PC-9 (cell line): ENCODE data around the gene TBC1D2B. TPM values are rescaled to one million over a fixed set of nuclear protein-coding genes. Genes with fewer than 3 reads are reported as not detected.

Experiments
- BruUV-seq: library from RNA; stranded (reverse); fragments of 400-500 nt; replicated peaks from 2 replicates; lab custom pipeline; 2021; lab: Mats Ljungman, UMichigan
- CTCF ChIA-PET: fragments of 300-600 bp; sonication (Branson Sonifier 250); formaldehyde crosslinking; loops from one replicate; lab custom pipeline; 2022; ENCODE audit warnings: antibody characterized with exemption; lab: Charles Lee
- POLR2A ChIA-PET: fragments of 300-600 bp; sonication (Branson Sonifier 250); formaldehyde crosslinking; loops from one replicate; lab custom pipeline; 2022; ENCODE audit warnings: antibody characterized with exemption; ENCODE audit not compliant: unreplicated experiment; lab: Charles Lee
- DNase-seq, 2 experiments: peaks; one replicate each; pipeline versions ENCODE4 v3.0.0 to v3.0.0-alpha.2; 2015 to 2022; ENCODE audit warnings: mixed read lengths in 1 of 2
- H2AFZ ChIP-seq: fragments of 200-600 bp; sonication (generic); 2 replicates; pipeline ENCODE4 v1.8.1; 2017; ENCODE audit warnings: antibody characterized with exemption
- H3F3A ChIP-seq: fragments of 200-600 bp; sonication (generic); 2 replicates; pipeline ENCODE4 v1.8.1; 2017; ENCODE audit warnings: antibody characterized with exemption, mild to moderate bottlenecking, low read depth; ENCODE audit not compliant: insufficient read depth
- H3K27ac ChIP-seq: fragments of 200-600 bp; sonication (generic); 2 replicates; pipeline ENCODE4 v1.6.1; 2016; ENCODE audit warnings: mixed run types
- H3K27me3 ChIP-seq: fragments of 200-600 bp; sonication (generic); 2 replicates; pipeline ENCODE4 v1.6.1; 2016; ENCODE audit warnings: low read depth, mixed run types; ENCODE audit not compliant: insufficient read depth
- H3K36me3 ChIP-seq: fragments of 200-600 bp; sonication (generic); 2 replicates; pipeline ENCODE4 v1.6.1; 2016; ENCODE audit warnings: low read depth, mixed run types
- H3K4me1 ChIP-seq: fragments of 200-600 bp; sonication (generic); replicated peaks from 2 replicates; pipeline ENCODE4 v1.6.1; 2016; ENCODE audit warnings: mixed run types; ENCODE audit not compliant: insufficient read depth
- H3K4me2 ChIP-seq: fragments of 200-600 bp; sonication (generic); 2 replicates; pipeline ENCODE4 v1.6.1; 2017; ENCODE audit warnings: mixed run types
- H3K4me3 ChIP-seq: fragments of 200-600 bp; sonication (generic); 2 replicates; pipeline ENCODE4 v1.6.1; 2016; ENCODE audit warnings: mixed run types
- H3K79me2 ChIP-seq: fragments of 200-600 bp; sonication (generic); 2 replicates; pipeline ENCODE4 v1.6.1; 2017; ENCODE audit warnings: low read depth, mixed run types
- H3K9me2 ChIP-seq: fragments of 200-600 bp; sonication (generic); 2 replicates; pipeline ENCODE4 v1.8.1; 2017; ENCODE audit warnings: mild to moderate bottlenecking; ENCODE audit not compliant: insufficient read depth
- H3K9me3 ChIP-seq: fragments of 200-600 bp; sonication (generic); 2 replicates; pipeline ENCODE4 v1.8.1; 2016; ENCODE audit warnings: low read depth; ENCODE audit not compliant: insufficient read depth
- H4K20me1 ChIP-seq: fragments of 200-600 bp; sonication (generic); 2 replicates; pipeline ENCODE4 v1.8.1; 2017; ENCODE audit not compliant: insufficient read depth
- CTCF ChIP-seq: fragments of 200-600 bp; sonication (generic); conservative IDR thresholded peaks from 2 replicates; pipeline ENCODE4 v1.6.1; 2017; ENCODE audit warnings: mixed run types, antibody characterized with exemption, mild to moderate bottlenecking, moderate library complexity
- EZH2 ChIP-seq: fragments of 200-600 bp; sonication (generic); IDR thresholded peaks from 2 replicates; pipeline ENCODE4 v1.8.0; 2017; ENCODE audit warnings: antibody characterized with exemption, low read depth
- intact Hi-C: fragments of 100-400 bp; cut with micrococcal nuclease; formaldehyde crosslinking; loops from one replicate; pipeline ENCODE4 v1.10.0; 2022; ENCODE audit not compliant: unreplicated experiment
- total RNA-seq: library from RNA; stranded (reverse); gene quantifications from 2 replicates; pipeline ENCODE4 v1.2.3, GENCODE V29; 2021

The TBC1D2B gene
- total RNA-seq, 1 experiment from 2014 or later = 27.7 TPM

- POLR2A ChIA-PET = no interaction called here
- no peaks in the 10 kb centered on the region for H3F3A ChIP-seq
- no peak overlapping the region for H3K4me3 ChIP-seq
- H3K27ac ChIP-seq = no peak overlapping the region
- H4K20me1 ChIP-seq = no peaks in the 10 kb centered on the region
- no peaks in the 10 kb centered on the region for H3K9me2 ChIP-seq
- CTCF ChIA-PET = no interaction called here
- H3K36me3 ChIP-seq = no peaks in the 10 kb centered on the region
- no peaks in the 10 kb centered on the region for H3K79me2 ChIP-seq
- H3K9me3 ChIP-seq = no peaks in the 10 kb centered on the region
- intact Hi-C loops = no loop called here
- no peaks in the 10 kb centered on the region for H3K4me1 ChIP-seq
- H3K27me3 ChIP-seq = no peaks in the 10 kb centered on the region
- DNase-seq = no peak
- no peak overlapping the region for H2AFZ ChIP-seq
- H3K4me2 ChIP-seq = no peak overlapping the region
- no peak for TF ChIP-seq CTCF
- TF ChIP-seq EZH2 = no peak
- no TSS peak for BruUV-seq
Measured at GRCh38 chr15:77986891-77987764, 90.4 kb downstream of the TBC1D2B start.

- Histone ChIP-seq H3K9me2 (no peaks in the 10 kb centered on the region), H3K27me3 (no peaks in the 10 kb centered on the region), H3K27ac (no peak overlapping the region), H3K4me1 (no peaks in the 10 kb centered on the region), H4K20me1 (no peaks in the 10 kb centered on the region), H3K9me3 (no peaks in the 10 kb centered on the region), H2AFZ (no peak overlapping the region), H3F3A (no peaks in the 10 kb centered on the region), H3K79me2 (no peaks in the 10 kb centered on the region), H3K4me2 (no peak overlapping the region), H3K36me3 (no peaks in the 10 kb centered on the region), H3K4me3 (no peak overlapping the region)
- CTCF ChIA-PET = no interaction called here
- no peak for DNase-seq
- TF ChIP-seq EZH2 (no peak), CTCF (no peak)
- POLR2A ChIA-PET = no interaction called here
- no TSS peak for BruUV-seq
- intact Hi-C loops = no loop called here
Measured at GRCh38 chr15:77985931-77986480, 91.5 kb downstream of the TBC1D2B start.

GRCh38 chr15:77985031-77985930 is 92.2 kb downstream of the TBC1D2B start:
- POLR2A ChIA-PET = no interaction called here
- no peak overlapping the region for H3K4me2 ChIP-seq
- no peak for DNase-seq
- H3K9me3 ChIP-seq = no peaks in the 10 kb centered on the region
- no peak overlapping the region for H2AFZ ChIP-seq
- no peaks in the 10 kb centered on the region for H3K79me2 ChIP-seq
- H4K20me1 ChIP-seq = no peaks in the 10 kb centered on the region
- no peaks in the 10 kb centered on the region for H3K4me1 ChIP-seq
- H3K36me3 ChIP-seq = no peaks in the 10 kb centered on the region
- no peaks in the 10 kb centered on the region for H3K9me2 ChIP-seq
- no TSS peak for BruUV-seq
- intact Hi-C loops = no loop called here
- CTCF ChIA-PET = no interaction called here
- no peak overlapping the region for H3K4me3 ChIP-seq
- no peak overlapping the region for H3K27ac ChIP-seq
- H3F3A ChIP-seq = no peaks in the 10 kb centered on the region
- TF ChIP-seq CTCF = no peak
- TF ChIP-seq EZH2 = no peak
- no peaks in the 10 kb centered on the region for H3K27me3 ChIP-seq
